Measurements from ENCODE around the gene NTPCR. TPM values are rescaled to one million over a fixed set of nuclear protein-coding genes. Genes with fewer than 3 reads are reported as not detected.

The NTPCR gene
- total RNA-seq, 2 donors from 2014 or later = 20.9 to 50.5 TPM

GRCh38 chr1:232954594-232955365, 4.4 kb downstream of the NTPCR start:
- no peaks in the 10 kb centered on the region for H3K27me3 Mint-ChIP-seq (ENCODE audit: low read depth)
- no peak for DNase-seq
- peaks cover 17% of the 10 kb centered on the region in 2 donors for H3K36me3 Mint-ChIP-seq (ENCODE audit: insufficient read depth in 2 of 2)
- H3K4me3 Mint-ChIP-seq = no peak overlapping the region
- H3K9me3 Mint-ChIP-seq = peaks cover 0 to 3% of the 10 kb centered on the region in 2 donors
- no peak for ATAC-seq (replicated peaks in 1 of 2)
- peaks cover 26% of the 10 kb centered on the region for H3K4me1 Mint-ChIP-seq (ENCODE audit: low read depth)
- H3K27ac Mint-ChIP-seq = no peak overlapping the region

GRCh38 chr1:232956081-232956480, 5.7 kb downstream of the NTPCR start:
- Mint-ChIP-seq H3K9me3 (peaks cover 0 to 3% of the 10 kb centered on the region in 2 donors), H3K4me1 (ENCODE audit: low read depth) (peaks cover 22% of the 10 kb centered on the region), H3K4me3 (no peak overlapping the region), H3K27ac (no peak overlapping the region), H3K27me3 (ENCODE audit: low read depth) (no peaks in the 10 kb centered on the region), H3K36me3 (ENCODE audit: insufficient read depth in 2 of 2) (peaks cover 17% of the 10 kb centered on the region in 2 donors)
- DNase-seq = no peak
- no peak for ATAC-seq (replicated peaks in 1 of 2)

- H3K9me3 Mint-ChIP-seq = peaks cover 0 to 3% of the 10 kb centered on the region in 2 donors
- no peak for ATAC-seq (replicated peaks in 1 of 2)
These were observed 7.7 kb downstream of the NTPCR start for GRCh38 chr1:232958067-232958466.

GRCh38 chr1:232962761-232963745, 12.6 kb downstream of the NTPCR start:
- Mint-ChIP-seq H3K27me3 (ENCODE audit: low read depth) (no peaks in the 10 kb centered on the region), H3K4me3 (no peak overlapping the region), H3K36me3 (ENCODE audit: insufficient read depth in 2 of 2) (peaks cover 9 to 10% of the 10 kb centered on the region in 2 donors), H3K4me1 (ENCODE audit: low read depth) (peaks cover 16% of the 10 kb centered on the region), H3K27ac (no peak overlapping the region), H3K9me3 (no peaks in the 10 kb centered on the region)
- DNase-seq (no peak), ATAC-seq (replicated peaks in 1 of 2) (no peak)

More at GRCh38 chr1:232958067-232958466, 7.7 kb downstream of the NTPCR start:
- Mint-ChIP-seq H3K27ac (no peak overlapping the region), H3K4me3 (no peak overlapping the region), H3K27me3 (ENCODE audit: low read depth) (no peaks in the 10 kb centered on the region), H3K36me3 (ENCODE audit: insufficient read depth in 2 of 2) (peaks cover 17 to 18% of the 10 kb centered on the region in 2 donors), H3K4me1 (ENCODE audit: low read depth) (peaks cover 5% of the 10 kb centered on the region)
- DNase-seq = no peak

GRCh38 chr1:232964601-232965000, 14.2 kb downstream of the NTPCR start:
- H3K4me1 Mint-ChIP-seq (ENCODE audit: low read depth) = peaks cover 16% of the 10 kb centered on the region
- ATAC-seq (replicated peaks in 1 of 2) (no peak), DNase-seq (no peak)
- H3K36me3 Mint-ChIP-seq (ENCODE audit: insufficient read depth in 2 of 2) = peaks cover 0 to 7% of the 10 kb centered on the region in 2 donors
- no peak overlapping the region for H3K4me3 Mint-ChIP-seq
- no peak overlapping the region for H3K27ac Mint-ChIP-seq
- H3K27me3 Mint-ChIP-seq (ENCODE audit: low read depth) = no peaks in the 10 kb centered on the region
- H3K9me3 Mint-ChIP-seq = no peaks in the 10 kb centered on the region

- Mint-ChIP-seq H3K27ac (no peak overlapping the region), H3K4me3 (no peak overlapping the region), H3K36me3 (ENCODE audit: insufficient read depth in 2 of 2) (peaks cover 0 to 7% of the 10 kb centered on the region in 2 donors), H3K9me3 (no peaks in the 10 kb centered on the region), H3K4me1 (ENCODE audit: low read depth) (peaks cover 16% of the 10 kb centered on the region), H3K27me3 (ENCODE audit: low read depth) (no peaks in the 10 kb centered on the region)
- DNase-seq = no peak
- ATAC-seq (replicated peaks in 1 of 2) = no peak
These were observed 14.9 kb downstream of the NTPCR start for GRCh38 chr1:232965124-232965911.

GRCh38 chr1:232965912-232966217, 15.5 kb downstream of the NTPCR start:
- H3K4me1 Mint-ChIP-seq (ENCODE audit: low read depth) = peaks cover 16% of the 10 kb centered on the region
- no peak overlapping the region for H3K27ac Mint-ChIP-seq
- H3K27me3 Mint-ChIP-seq (ENCODE audit: low read depth) = no peaks in the 10 kb centered on the region
- H3K4me3 Mint-ChIP-seq = no peak overlapping the region
- H3K36me3 Mint-ChIP-seq (ENCODE audit: insufficient read depth in 2 of 2) = peaks cover 0 to 7% of the 10 kb centered on the region in 2 donors
- no peaks in the 10 kb centered on the region for H3K9me3 Mint-ChIP-seq
- no peak for ATAC-seq (replicated peaks in 1 of 2)
- no peak for DNase-seq

GRCh38 chr1:232966663-232967062, 16.3 kb downstream of the NTPCR start:
- Mint-ChIP-seq H3K27ac (no peak overlapping the region), H3K4me1 (ENCODE audit: low read depth) (peaks cover 16% of the 10 kb centered on the region), H3K4me3 (no peak overlapping the region), H3K27me3 (ENCODE audit: low read depth) (no peaks in the 10 kb centered on the region), H3K36me3 (ENCODE audit: insufficient read depth in 2 of 2) (peaks cover 3 to 14% of the 10 kb centered on the region in 2 donors), H3K9me3 (peaks cover 2 to 3% of the 10 kb centered on the region in 2 donors)
- DNase-seq (no peak), ATAC-seq (replicated peaks in 1 of 2) (no peak)

GRCh38 chr1:232968391-232968790, 18.0 kb downstream of the NTPCR start:
- peaks cover 8 to 11% of the 10 kb centered on the region in 2 donors for H3K9me3 Mint-ChIP-seq
- H3K4me1 Mint-ChIP-seq (ENCODE audit: low read depth) = peaks cover 10% of the 10 kb centered on the region
- H3K27me3 Mint-ChIP-seq (ENCODE audit: low read depth) = no peaks in the 10 kb centered on the region
- no peak for ATAC-seq (replicated peaks in 1 of 2)
- no peak overlapping the region for H3K27ac Mint-ChIP-seq
- DNase-seq = no peak
- peaks cover 15 to 26% of the 10 kb centered on the region in 2 donors for H3K36me3 Mint-ChIP-seq (ENCODE audit: insufficient read depth in 2 of 2)
- no peak overlapping the region for H3K4me3 Mint-ChIP-seq

- DNase-seq (no peak), ATAC-seq (replicated peaks in 1 of 2) (peak; percentile 36 to 54)
- Mint-ChIP-seq H3K27me3 (ENCODE audit: low read depth) (no peaks in the 10 kb centered on the region), H3K36me3 (ENCODE audit: insufficient read depth in 2 of 2) (peaks cover 20 to 32% of the 10 kb centered on the region in 2 donors), H3K9me3 (peaks cover 13 to 14% of the 10 kb centered on the region in 2 donors), H3K4me3 (no peak overlapping the region), H3K27ac (no peak overlapping the region), H3K4me1 (ENCODE audit: low read depth) (peaks cover 7% of the 10 kb centered on the region)
These were observed 18.6 kb downstream of the NTPCR start for GRCh38 chr1:232968965-232969364.

- H3K36me3 Mint-ChIP-seq (ENCODE audit: insufficient read depth in 2 of 2) = peaks cover 22 to 35% of the 10 kb centered on the region in 2 donors
These were observed 19.4 kb downstream of the NTPCR start for GRCh38 chr1:232969799-232970198.

GRCh38 chr1:232970508-232970907, 20.1 kb downstream of the NTPCR start:
- Mint-ChIP-seq H3K4me3 (no peak overlapping the region), H3K27me3 (ENCODE audit: low read depth) (no peaks in the 10 kb centered on the region), H3K27ac (no peak overlapping the region), H3K36me3 (ENCODE audit: insufficient read depth in 2 of 2) (peaks cover 25 to 38% of the 10 kb centered on the region in 2 donors), H3K9me3 (peaks cover 16 to 17% of the 10 kb centered on the region in 2 donors), H3K4me1 (ENCODE audit: low read depth) (peaks cover 7% of the 10 kb centered on the region)
- DNase-seq = no peak
- no peak for ATAC-seq (replicated peaks in 1 of 2)

More at GRCh38 chr1:232969799-232970198, 19.4 kb downstream of the NTPCR start:
- Mint-ChIP-seq H3K27ac (no peak overlapping the region), H3K4me3 (no peak overlapping the region), H3K4me1 (ENCODE audit: low read depth) (peaks cover 7% of the 10 kb centered on the region), H3K9me3 (peaks cover 16 to 17% of the 10 kb centered on the region in 2 donors), H3K27me3 (ENCODE audit: low read depth) (no peaks in the 10 kb centered on the region)
- DNase-seq (no peak), ATAC-seq (replicated peaks in 1 of 2) (no peak)

Measured in activated T-cell treated with anti-CD3 and anti-CD28 coated beads, Interleukin-2, amount 50 U/mL, for 72 hours (primary cell).